Endothelial cell of umbilical vein (primary cell): ENCODE results near the gene NAGS. TPM values are rescaled to one million over a fixed set of nuclear protein-coding genes. Genes with fewer than 3 reads are reported as not detected.

ENCODE experiments used
- BruUV-seq: library from RNA; stranded (reverse); fragments of 400-500 nt; replicated peaks from 2 replicates; lab custom pipeline; 2021; lab: Mats Ljungman, UMichigan
- CTCF ChIA-PET: fragments of 300-600, 350-600 bp; sonication (Branson Sonifier 250); formaldehyde crosslinking; loops from one replicate; lab custom pipeline; 2021; ENCODE audit warnings: antibody characterized with exemption, inconsistent platforms; lab: Charles Lee
- POLR2A ChIA-PET: fragments of 300-600, 350-600 bp; sonication (Branson Sonifier 250); formaldehyde crosslinking; loops from one replicate; lab custom pipeline; 2021; ENCODE audit warnings: antibody characterized with exemption, inconsistent platforms; lab: Charles Lee
- DNase-seq: peaks from one replicate; pipeline ENCODE4 v3.0.0-alpha.2; 2011; ENCODE audit warnings: low read depth, low spot score
- FAIRE-seq: peaks from 2 replicates; lab custom pipeline; 2011; peaks lifted over from hg19 to GRCh38; lab: Jason Lieb, UNC
- H2AFZ ChIP-seq: 2 replicates; pipeline ENCODE4 v1.6.0; 2012; ENCODE audit warnings: low read depth, low read length, control low read depth, inconsistent platforms
- H3K27ac ChIP-seq: 2 replicates; pipeline ENCODE4 v1.5.1; 2011; ENCODE audit warnings: low read depth, mild to moderate bottlenecking, control low read depth, low read length, moderate library complexity; ENCODE audit not compliant: insufficient read depth
- H3K27me3 ChIP-seq, 2 experiments: 2 replicates each; pipeline versions ENCODE4 v1.6.0 to v1.6.1; 2011; ENCODE audit warnings: low read length in 2 of 2, mixed read lengths in 1 of 2; ENCODE audit not compliant: control insufficient read depth in 2 of 2, insufficient read depth in 2 of 2
- H3K36me3 ChIP-seq, 2 experiments: 2 replicates in 1 of 2; 3 replicates in 1 of 2; pipeline ENCODE4 v1.5.1; 2011; ENCODE audit warnings: low read length in 2 of 2, mild to moderate bottlenecking in 1 of 2, moderate library complexity in 1 of 2; ENCODE audit not compliant: control insufficient read depth in 2 of 2, insufficient read depth in 2 of 2; ENCODE audit errors: extremely low read depth in 1 of 2
- H3K4me1 ChIP-seq: 3 replicates; pipeline ENCODE4 v1.5.1; 2011; ENCODE audit warnings: mild to moderate bottlenecking, low read length; ENCODE audit not compliant: control insufficient read depth, insufficient read depth; ENCODE audit errors: extremely low read depth
- H3K4me2 ChIP-seq: 2 replicates; pipeline ENCODE4 v1.6.1; 2011; ENCODE audit warnings: low read length, control low read depth, mixed read lengths; ENCODE audit not compliant: insufficient read depth
- H3K4me3 ChIP-seq, 3 experiments: fragments of 200-600 bp in 1 of 3; sonication (generic), shearing (Covaris generic) in 1 of 3; replicated peaks in 1 of 3; 2 replicates each; pipeline ENCODE4 v1.5.1; 2011 to 2016; ENCODE audit warnings: control low read depth in 3 of 3, low read length in 3 of 3, mild to moderate bottlenecking in 2 of 3, inconsistent platforms in 1 of 3, low read depth in 1 of 3, moderate library complexity in 1 of 3; ENCODE audit not compliant: insufficient read depth in 1 of 3
- H3K79me2 ChIP-seq: 2 replicates; pipeline ENCODE4 v1.6.0; 2012; ENCODE audit warnings: low read length, inconsistent platforms; ENCODE audit not compliant: control insufficient read depth, insufficient read depth
- H3K9ac ChIP-seq: replicated peaks from 2 replicates; pipeline ENCODE3; 2011; ENCODE audit warnings: low read length, control low read depth; ENCODE audit not compliant: insufficient read depth; ENCODE audit errors: extremely low read depth
- H3K9me1 ChIP-seq: replicated peaks from 3 replicates; pipeline ENCODE4 v1.6.0; 2011; ENCODE audit warnings: mild to moderate bottlenecking, low read length; ENCODE audit not compliant: control insufficient read depth, insufficient read depth; ENCODE audit errors: extremely low read depth
- H3K9me3 ChIP-seq: replicated peaks from 2 replicates; pipeline ENCODE4 v1.5.1; 2012; ENCODE audit warnings: low read length, inconsistent platforms; ENCODE audit not compliant: control insufficient read depth, insufficient read depth
- H4K20me1 ChIP-seq: replicated peaks from 2 replicates; pipeline ENCODE3; 2011; ENCODE audit warnings: mild to moderate bottlenecking, low read length; ENCODE audit not compliant: control insufficient read depth, insufficient read depth; ENCODE audit errors: extremely low read depth
- EZH2 ChIP-seq: IDR thresholded peaks from 2 replicates; pipeline ENCODE4 v1.6.1; 2012; ENCODE audit warnings: borderline replicate concordance, low read depth, mild to moderate bottlenecking, moderate library complexity, low read length, inconsistent platforms; ENCODE audit not compliant: severe bottlenecking
- FOS ChIP-seq: IDR thresholded peaks from 2 replicates; pipeline ENCODE4 v1.6.1; 2011; ENCODE audit warnings: mild to moderate bottlenecking, low read length, moderate library complexity, borderline replicate concordance; ENCODE audit not compliant: insufficient read depth
- GATA2 ChIP-seq: IDR thresholded peaks from 2 replicates; pipeline ENCODE4 v1.7.0; 2011; ENCODE audit warnings: low read depth, mild to moderate bottlenecking, moderate library complexity, mixed read lengths, low read length; ENCODE audit not compliant: insufficient read length, insufficient read depth
- JUN ChIP-seq: IDR thresholded peaks from 2 replicates; pipeline ENCODE4 v1.6.1; 2011; ENCODE audit warnings: borderline replicate concordance, low read depth; ENCODE audit not compliant: insufficient read length, insufficient read depth
- MYC ChIP-seq: IDR thresholded peaks from one replicate; pipeline ENCODE4 v1.6.1; 2011; ENCODE audit warnings: mild to moderate bottlenecking, low read depth, low read length
- POLR2A ChIP-seq: IDR thresholded peaks from 2 replicates; pipeline ENCODE4 v1.6.1; 2012; ENCODE audit warnings: low read depth, mild to moderate bottlenecking, control low read depth, low read length
- POLR2AphosphoS5 ChIP-seq: IDR thresholded peaks from 2 replicates; pipeline ENCODE4 v1.6.1; 2012; ENCODE audit warnings: low read depth, mild to moderate bottlenecking, control low read depth, low read length, moderate library complexity; ENCODE audit not compliant: insufficient read depth
- dilution Hi-C: fragments of 300-500 bp; cut with MboI; formaldehyde crosslinking; loops from one replicate; pipeline ENCODE4 v1.15.0; 2019; ENCODE audit warnings: low sequenced_read_pairs; ENCODE audit not compliant: extremely low pct_ligation_motif_present
- intact Hi-C: fragments of 100-400 bp; cut with micrococcal nuclease; formaldehyde crosslinking; loops from one replicate; pipeline ENCODE4 v1.10.0; 2022
- polyA plus RNA-seq, 4 experiments: library from polyadenylated mRNA; depleted of rRNA in 3 of 4; stranded (reverse) in 3 of 4; unstranded in 1 of 4; fragments of >200 nt; gene quantifications; 2 replicates each; pipeline versions ENCODE4 v1.2.1 to v1.2.3, GENCODE V29; 2011 to 2012; ENCODE audit warnings: missing spikeins in 1 of 4
- total RNA-seq: library from RNA; stranded (reverse); gene quantifications from 2 replicates; pipeline ENCODE4 v1.2.3, GENCODE V29; 2021
- TF ChIP-seq, protein P1 (sequence below): IDR thresholded peaks from 2 replicates; pipeline ENCODE4 v1.6.1; 2011; ENCODE audit not compliant: insufficient read depth, insufficient read length
- TF ChIP-seq, protein P2 (sequence below), 2 donors: IDR thresholded peaks; 1 replicate in 1 of 2; 2 replicates in 1 of 2; pipeline ENCODE4 v1.5.1; 2011; ENCODE audit warnings: low read length in 2 of 2, mild to moderate bottlenecking in 2 of 2, moderate library complexity in 2 of 2, control low read depth in 1 of 2, inconsistent platforms in 1 of 2, low read depth in 1 of 2; ENCODE audit not compliant: insufficient read depth in 1 of 2; ENCODE audit errors: extremely low read depth in 1 of 2

The NAGS gene
- total and polyA plus RNA-seq, 2 donors (not counting 3 experiments of a cell fraction or from before 2014, with no cell fraction given): 3.3 to 6.1 TPM

GRCh38 chr17:44038604-44039011 is 34.2 kb downstream of the NAGS start:
- POLR2A ChIA-PET: no interaction called here
- dilution Hi-C loops: no loop called here
- H3K79me2 ChIP-seq: peaks cover 40% of the 10 kb centered on the region

More at GRCh38 chr17:44038604-44039011, 34.2 kb downstream of the NAGS start:
- Histone ChIP-seq H2AFZ (no peak overlapping the region), H3K27ac (no peak overlapping the region), H3K4me1 (peaks cover 8% of the 10 kb centered on the region), H3K9ac (no peak overlapping the region), H3K27me3 (no peaks in the 10 kb centered on the region), H3K9me3 (no peaks in the 10 kb centered on the region), H4K20me1 (no peaks in the 10 kb centered on the region), H3K4me2 (no peak overlapping the region), H3K36me3 (peaks cover 18 to 21% of the 10 kb centered on the region in 2 experiments), H3K4me3 (no peak overlapping the region), H3K9me1 (no peaks in the 10 kb centered on the region)
- FAIRE-seq: no peak
- BruUV-seq: no TSS peak
- CTCF ChIA-PET: interaction anchor here (1.0 to 1.1 kb wide), 2 partner anchors 77 to 94 kb away, joined by 3 read pairs; no protein-coding TSS in a partner anchor
- intact Hi-C loops: no loop called here
- TF ChIP-seq, protein P1, sequence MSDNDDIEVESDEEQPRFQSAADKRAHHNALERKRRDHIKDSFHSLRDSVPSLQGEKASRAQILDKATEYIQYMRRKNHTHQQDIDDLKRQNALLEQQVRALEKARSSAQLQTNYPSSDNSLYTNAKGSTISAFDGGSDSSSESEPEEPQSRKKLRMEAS: no peak
- TF ChIP-seq MYC (no peak), POLR2AphosphoS5 (no peak), EZH2 (no peak), GATA2 (no peak), FOS (no peak), JUN (no peak), POLR2A (no peak)
- TF ChIP-seq, protein P2, sequence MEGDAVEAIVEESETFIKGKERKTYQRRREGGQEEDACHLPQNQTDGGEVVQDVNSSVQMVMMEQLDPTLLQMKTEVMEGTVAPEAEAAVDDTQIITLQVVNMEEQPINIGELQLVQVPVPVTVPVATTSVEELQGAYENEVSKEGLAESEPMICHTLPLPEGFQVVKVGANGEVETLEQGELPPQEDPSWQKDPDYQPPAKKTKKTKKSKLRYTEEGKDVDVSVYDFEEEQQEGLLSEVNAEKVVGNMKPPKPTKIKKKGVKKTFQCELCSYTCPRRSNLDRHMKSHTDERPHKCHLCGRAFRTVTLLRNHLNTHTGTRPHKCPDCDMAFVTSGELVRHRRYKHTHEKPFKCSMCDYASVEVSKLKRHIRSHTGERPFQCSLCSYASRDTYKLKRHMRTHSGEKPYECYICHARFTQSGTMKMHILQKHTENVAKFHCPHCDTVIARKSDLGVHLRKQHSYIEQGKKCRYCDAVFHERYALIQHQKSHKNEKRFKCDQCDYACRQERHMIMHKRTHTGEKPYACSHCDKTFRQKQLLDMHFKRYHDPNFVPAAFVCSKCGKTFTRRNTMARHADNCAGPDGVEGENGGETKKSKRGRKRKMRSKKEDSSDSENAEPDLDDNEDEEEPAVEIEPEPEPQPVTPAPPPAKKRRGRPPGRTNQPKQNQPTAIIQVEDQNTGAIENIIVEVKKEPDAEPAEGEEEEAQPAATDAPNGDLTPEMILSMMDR (IDR thresholded peaks at IDR 0.05; ENCODE audit: extremely low read depth in 1 of 2, insufficient read depth in 1 of 2, low read depth in 1 of 2, low read length in 2 of 2): no peak
- no peak for DNase-seq
